AG09309 (cell line): ENCODE measurements around the gene TACR2.

Source experiments
- DNase-seq: peaks from one replicate; pipeline ENCODE4 v3.0.0-alpha.2; 2010; ENCODE audit warnings: low read depth
- H3K4me3 ChIP-seq: 2 replicates; pipeline ENCODE4 v1.5.1; 2011; ENCODE audit warnings: mild to moderate bottlenecking, low read depth, low read length, moderate library complexity; ENCODE audit not compliant: control insufficient read depth
- TF ChIP-seq, protein P1 (sequence below): IDR thresholded peaks from 2 replicates; pipeline ENCODE4 v1.5.1; 2011; ENCODE audit warnings: mild to moderate bottlenecking, low read depth, low read length, inconsistent platforms; ENCODE audit not compliant: insufficient read depth, control insufficient read depth; ENCODE audit errors: missing control alignments

Gene TACR2

DNA sequence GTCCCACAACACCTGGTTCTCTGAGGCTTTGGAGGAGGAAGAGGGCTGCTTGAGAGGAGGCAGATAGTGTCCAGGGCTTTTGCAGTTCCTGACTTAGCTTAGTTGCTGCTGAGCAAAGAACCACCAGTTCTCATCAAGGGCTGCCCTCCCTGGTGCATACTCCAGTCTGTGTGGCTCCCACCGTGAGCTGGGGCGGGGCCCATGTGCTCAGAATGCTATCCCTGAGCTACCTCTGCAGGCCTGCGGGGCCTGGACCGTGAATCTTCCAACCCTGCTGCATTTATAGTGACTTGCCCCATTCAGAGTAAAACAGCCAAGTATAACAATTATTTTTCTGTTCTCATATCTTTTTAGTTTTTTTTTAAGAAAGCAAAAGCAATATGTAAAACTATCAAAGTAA lies 49.2 kb downstream of the TACR2 start:
- no peak for DNase-seq
- TF ChIP-seq, protein P1, sequence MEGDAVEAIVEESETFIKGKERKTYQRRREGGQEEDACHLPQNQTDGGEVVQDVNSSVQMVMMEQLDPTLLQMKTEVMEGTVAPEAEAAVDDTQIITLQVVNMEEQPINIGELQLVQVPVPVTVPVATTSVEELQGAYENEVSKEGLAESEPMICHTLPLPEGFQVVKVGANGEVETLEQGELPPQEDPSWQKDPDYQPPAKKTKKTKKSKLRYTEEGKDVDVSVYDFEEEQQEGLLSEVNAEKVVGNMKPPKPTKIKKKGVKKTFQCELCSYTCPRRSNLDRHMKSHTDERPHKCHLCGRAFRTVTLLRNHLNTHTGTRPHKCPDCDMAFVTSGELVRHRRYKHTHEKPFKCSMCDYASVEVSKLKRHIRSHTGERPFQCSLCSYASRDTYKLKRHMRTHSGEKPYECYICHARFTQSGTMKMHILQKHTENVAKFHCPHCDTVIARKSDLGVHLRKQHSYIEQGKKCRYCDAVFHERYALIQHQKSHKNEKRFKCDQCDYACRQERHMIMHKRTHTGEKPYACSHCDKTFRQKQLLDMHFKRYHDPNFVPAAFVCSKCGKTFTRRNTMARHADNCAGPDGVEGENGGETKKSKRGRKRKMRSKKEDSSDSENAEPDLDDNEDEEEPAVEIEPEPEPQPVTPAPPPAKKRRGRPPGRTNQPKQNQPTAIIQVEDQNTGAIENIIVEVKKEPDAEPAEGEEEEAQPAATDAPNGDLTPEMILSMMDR: no peak
- H3K4me3 ChIP-seq: no peak overlapping the region

DNA sequence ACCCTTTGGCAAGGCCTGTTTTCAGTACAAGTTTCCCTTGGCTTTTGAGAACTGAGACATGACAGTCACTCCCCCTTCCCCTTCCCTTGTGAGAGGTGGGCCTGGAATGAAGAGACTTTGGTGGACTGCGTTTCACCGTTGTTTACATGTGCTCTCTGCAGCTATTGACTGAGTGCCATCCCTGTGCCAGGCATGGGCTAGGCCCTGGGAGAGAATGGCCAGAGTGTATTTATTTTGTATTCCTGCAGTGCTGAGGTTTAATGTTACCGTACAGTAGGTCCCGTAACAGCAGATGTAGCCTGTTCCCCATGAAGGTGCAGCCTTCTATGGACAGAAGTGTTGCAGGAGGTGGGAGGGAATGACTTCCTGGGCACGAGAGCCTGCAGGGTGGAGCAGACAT lies 50.0 kb downstream of the TACR2 start:
- DNase-seq: no peak
- TF ChIP-seq, protein P1: no peak
- H3K4me3 ChIP-seq: no peak overlapping the region

DNA sequence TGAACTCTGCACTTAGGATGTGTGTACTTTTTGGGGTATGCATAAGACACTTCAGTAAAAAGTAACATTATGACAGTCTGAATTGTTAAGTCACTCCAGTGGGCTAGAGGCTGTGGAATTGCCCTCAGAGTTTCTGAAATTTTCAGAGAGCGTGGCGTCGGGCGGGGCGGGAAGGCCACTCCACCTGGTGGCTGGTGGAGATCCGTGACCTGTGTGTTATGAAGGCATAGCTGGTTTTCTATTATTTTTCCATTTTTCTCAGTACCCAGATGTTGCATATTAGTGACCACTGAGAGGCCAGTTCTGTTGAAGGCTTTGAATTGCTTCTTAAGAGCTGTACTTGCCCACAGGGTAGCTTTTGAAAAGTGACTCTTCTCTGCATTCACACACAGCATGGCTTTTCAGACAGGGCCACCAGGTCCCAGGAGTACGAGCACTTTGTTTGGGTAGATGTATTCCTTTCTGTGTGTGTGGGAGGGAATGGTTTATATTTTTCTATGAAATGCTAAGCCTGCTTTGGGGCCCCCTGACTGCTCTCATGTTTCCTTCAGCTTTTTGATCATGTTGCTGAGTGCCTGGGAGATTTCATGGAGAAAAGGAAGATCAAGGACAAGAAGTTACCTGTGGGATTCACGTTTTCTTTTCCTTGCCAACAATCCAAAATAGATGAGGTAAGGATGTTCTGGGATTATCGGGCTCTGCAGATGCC lies 52.3 kb downstream of the TACR2 start:
- no peak overlapping the region for H3K4me3 ChIP-seq
- no peak for DNase-seq
- TF ChIP-seq, protein P1: no peak

DNA sequence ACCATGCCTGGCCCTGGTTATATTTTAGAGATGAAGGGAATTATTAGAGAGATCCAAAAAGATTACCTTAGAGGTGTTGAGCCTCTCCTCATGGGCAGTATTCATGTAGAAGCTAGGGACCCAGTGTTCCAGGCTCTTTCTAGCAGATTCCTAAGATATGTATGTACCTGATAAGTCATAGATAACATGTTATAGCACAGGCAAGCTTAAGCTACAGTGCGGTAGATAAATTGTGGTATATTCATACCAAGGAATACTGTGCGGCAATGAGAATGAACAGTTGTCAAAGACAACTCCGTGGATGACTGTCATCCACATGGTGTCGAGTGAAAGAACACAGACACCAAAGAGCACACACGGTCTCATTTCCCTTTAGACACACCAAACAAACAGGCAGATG lies 53.1 kb downstream of the TACR2 start:
- no peak for DNase-seq
- H3K4me3 ChIP-seq: no peak overlapping the region
- TF ChIP-seq, protein P1: no peak

DNA sequence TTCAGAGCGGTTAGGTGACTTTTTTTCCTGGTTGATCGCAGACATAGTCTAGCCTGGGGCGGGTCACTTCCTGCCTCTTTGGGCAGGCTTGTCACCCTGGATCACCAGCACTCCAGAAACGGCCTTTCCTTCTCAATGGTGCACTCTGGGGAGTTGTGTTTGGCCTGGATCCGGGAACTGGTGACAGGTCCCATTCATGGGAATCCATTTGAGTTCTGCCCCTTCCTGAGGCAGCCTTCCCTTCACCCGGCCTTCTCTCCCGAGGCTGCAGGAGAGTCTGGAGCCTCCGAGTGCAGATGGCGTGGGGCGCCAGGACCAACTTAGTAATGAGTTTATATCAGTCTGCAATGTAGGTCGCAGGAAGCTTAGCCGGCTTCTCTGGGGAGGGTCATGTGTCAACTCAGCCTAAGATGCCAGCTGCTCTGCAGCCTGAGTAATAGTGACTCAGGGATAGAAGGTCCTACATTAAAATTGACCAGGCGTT lies 54.2 kb downstream of the TACR2 start:
- TF ChIP-seq, protein P1: no peak
- no peak for DNase-seq
- no peak overlapping the region for H3K4me3 ChIP-seq

DNA sequence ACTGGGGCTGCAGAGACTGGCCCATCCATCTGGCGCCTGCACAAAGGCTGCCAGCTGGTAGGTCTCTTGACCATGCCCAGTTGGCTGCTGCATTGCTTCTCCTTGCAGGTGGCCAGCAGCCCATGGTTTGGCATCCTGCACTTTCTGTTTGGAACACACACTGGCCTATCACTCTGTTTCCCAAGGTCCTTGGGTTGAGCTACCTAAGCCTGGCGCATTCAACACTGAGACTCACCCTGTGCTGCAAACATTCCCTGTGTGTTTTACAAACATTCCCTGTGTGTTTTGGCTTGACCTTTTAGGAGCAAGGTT lies 55.5 kb downstream of the TACR2 start:
- no peak for DNase-seq
- H3K4me3 ChIP-seq: no peak overlapping the region
- TF ChIP-seq, protein P1: no peak
